PC-3 (cell line): ENCODE measurements around the gene ERBB2. TPM values are rescaled to one million over a fixed set of nuclear protein-coding genes. Genes with fewer than 3 reads are reported as not detected.

Experiments
- ATAC-seq: fragments of 200-7000 bp; cut with Tn5 transposase; 2 replicates; pipeline ENCODE4 v1.9.1; 2020; ENCODE audit warnings: mild to moderate bottlenecking, moderate library complexity
- BruUV-seq: library from RNA; stranded (reverse); fragments of 400-500 nt; replicated peaks from 2 replicates; lab custom pipeline; 2021; lab: Mats Ljungman, UMichigan
- CTCF ChIA-PET: fragments of 300-600 bp; sonication (Branson Sonifier 250); formaldehyde crosslinking; loops from one replicate; lab custom pipeline; 2022; ENCODE audit warnings: antibody characterized with exemption; lab: Charles Lee
- POLR2A ChIA-PET: fragments of 300-600 bp; sonication (Branson Sonifier 250); formaldehyde crosslinking; loops from one replicate; lab custom pipeline; 2022; ENCODE audit warnings: antibody characterized with exemption; ENCODE audit not compliant: unreplicated experiment; lab: Charles Lee
- DNase-seq: peaks from one replicate; pipeline ENCODE4 v3.0.0-alpha.2; 2015
- H2AFZ ChIP-seq: fragments of 300-600 bp; sonication (generic); 2 replicates; pipeline ENCODE4 v1.6.0; 2016; ENCODE audit warnings: antibody characterized with exemption, low read length
- H3F3A ChIP-seq: fragments of 300-600 bp; sonication (generic); one replicate; pipeline ENCODE4 v1.6.0; 2017; ENCODE audit warnings: antibody characterized with exemption, low read length, control low read depth, mild to moderate bottlenecking; ENCODE audit not compliant: unreplicated experiment
- H3K27ac ChIP-seq: fragments of 300-600 bp; sonication (generic); 2 replicates; pipeline ENCODE4 v1.5.1; 2016; ENCODE audit warnings: mild to moderate bottlenecking, low read length
- H3K27me3 ChIP-seq: fragments of 300-600 bp; sonication (generic); 2 replicates; pipeline ENCODE4 v1.6.1; 2016; ENCODE audit warnings: low read length, mixed read lengths
- H3K36me3 ChIP-seq: fragments of 300-600 bp; sonication (generic); 2 replicates; pipeline ENCODE4 v1.6.1; 2016; ENCODE audit warnings: low read depth, mixed run types, low read length, mixed read lengths
- H3K4me1 ChIP-seq: fragments of 300-600 bp; sonication (generic); 2 replicates; pipeline ENCODE4 v1.5.1; 2016; ENCODE audit warnings: low read length; ENCODE audit not compliant: insufficient read depth
- H3K4me2 ChIP-seq: fragments of 300-600 bp; sonication (generic); 2 replicates; pipeline ENCODE4 v1.6.0; 2016; ENCODE audit warnings: low read length
- H3K4me3 ChIP-seq: fragments of 300-600 bp; sonication (generic); 2 replicates; pipeline ENCODE4 v1.5.1; 2016; ENCODE audit warnings: mild to moderate bottlenecking, low read length, mixed read lengths
- H3K79me2 ChIP-seq: fragments of 300-600 bp; sonication (generic); 2 replicates; pipeline ENCODE4 v1.6.1; 2017; ENCODE audit warnings: low read length, mixed read lengths
- H3K9ac ChIP-seq: fragments of 300-600 bp; sonication (generic); 2 replicates; pipeline ENCODE4 v1.6.0; 2016; ENCODE audit warnings: mild to moderate bottlenecking, low read length
- H3K9me2 ChIP-seq: fragments of 300-600 bp; sonication (generic); replicated peaks from 2 replicates; pipeline ENCODE4 v1.6.1; 2016; ENCODE audit warnings: mixed run types, low read length, mixed read lengths
- H3K9me3 ChIP-seq: fragments of 300-600 bp; sonication (generic); 2 replicates; pipeline ENCODE4 v1.6.1; 2016; ENCODE audit warnings: low read length, mixed read lengths
- H4K20me1 ChIP-seq: fragments of 300-600 bp; sonication (generic); 2 replicates; pipeline ENCODE4 v1.6.1; 2016; ENCODE audit warnings: low read length, mixed read lengths
- EZH2 ChIP-seq: fragments of 300-600 bp; sonication (generic); IDR thresholded peaks from one replicate; pipeline ENCODE4 v1.6.1; 2017; ENCODE audit warnings: antibody characterized with exemption, mild to moderate bottlenecking, low read length; ENCODE audit not compliant: unreplicated experiment
- EZH2phosphoT487 ChIP-seq: fragments of 300-600 bp; sonication (generic); IDR thresholded peaks from 2 replicates; pipeline ENCODE4 v1.6.1; 2018; ENCODE audit warnings: mild to moderate bottlenecking, antibody characterized with exemption, low read length, borderline replicate concordance
- intact Hi-C: fragments of 100-400 bp; cut with micrococcal nuclease; formaldehyde crosslinking; loops from 2 replicates; pipeline ENCODE4 v1.9.0; 2023
- total RNA-seq: library from RNA; depleted of rRNA; stranded (reverse); fragments of >200 nt; gene quantifications from 2 replicates; pipeline ENCODE4 v1.2.3, GENCODE V29; 2014
- TF ChIP-seq, protein P1 (sequence below): fragments of 300-600 bp; sonication (generic); conservative IDR thresholded peaks from 2 replicates; pipeline ENCODE4 v1.5.1; 2017; ENCODE audit warnings: antibody characterized with exemption, low read depth, mild to moderate bottlenecking, low read length

The ERBB2 gene
- total RNA-seq, 1 experiment from 2014 or later: 36.2 TPM

DNA sequence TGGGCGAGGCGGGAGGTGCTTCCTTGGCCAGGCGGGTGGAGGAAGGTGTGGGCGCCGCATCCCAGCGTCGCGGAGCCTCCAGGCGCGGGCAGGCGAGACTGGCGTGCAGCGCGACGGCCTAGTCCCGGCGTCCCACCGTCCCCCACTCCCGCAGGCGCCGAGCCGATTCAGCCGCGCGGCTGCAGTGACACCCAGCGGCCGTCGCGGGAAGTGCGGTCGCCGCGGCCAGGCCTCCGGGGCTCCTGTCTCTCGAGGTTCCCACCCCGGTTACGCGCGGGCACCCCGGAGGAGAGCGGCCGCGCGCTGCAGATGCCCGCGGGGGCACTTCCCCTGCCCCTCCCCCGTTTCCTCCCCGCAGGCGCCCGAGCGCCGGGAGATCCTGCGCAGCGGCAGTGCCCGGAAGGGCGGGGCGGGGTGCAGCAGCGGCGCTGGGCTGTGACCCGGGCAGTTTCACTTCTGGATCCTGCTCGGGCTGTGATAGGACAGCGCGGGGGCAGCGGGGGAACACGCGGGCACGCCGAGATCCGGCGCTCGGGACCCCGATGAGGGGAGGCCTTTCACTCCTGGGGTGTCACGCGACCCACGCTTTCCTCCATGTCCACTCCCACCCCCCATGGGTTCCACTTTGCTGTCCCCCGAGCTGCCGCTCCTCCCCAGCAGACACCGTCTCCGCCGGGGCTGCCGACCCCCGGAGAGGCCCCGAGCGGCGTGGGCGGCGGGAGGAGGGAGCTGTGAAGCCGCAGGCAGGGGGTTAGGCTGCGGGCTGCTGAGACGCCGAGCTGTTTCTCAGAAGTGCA lies 54.5 kb downstream of the ERBB2 start:
- Histone ChIP-seq H3K4me1 (peaks cover 6% of the 10 kb centered on the region; the same call in 1 of the 2 replicates), H3K27ac (peak overlapping the region; percentile 43; the same call in 1 of the 2 replicates), H3F3A (no peaks in the 10 kb centered on the region), H3K4me3 (peak overlapping the region; percentile 75), H3K27me3 (no peaks in the 10 kb centered on the region), H3K9me3 (no peaks in the 10 kb centered on the region), H3K36me3 (no peaks in the 10 kb centered on the region), H2AFZ (peak overlapping the region; percentile 91), H3K4me2 (peak overlapping the region; percentile 92), H3K79me2 (no peaks in the 10 kb centered on the region), H4K20me1 (no peaks in the 10 kb centered on the region), H3K9ac (peak overlapping the region; percentile 81), H3K9me2 (no peaks in the 10 kb centered on the region)
- BruUV-seq: no TSS peak
- POLR2A ChIA-PET: interaction anchor here (0.6 kb wide), 1 partner anchor 478 kb away, joined by 3 read pairs; no protein-coding TSS in a partner anchor
- no peak for TF ChIP-seq EZH2phosphoT487
- TF ChIP-seq, protein P1, sequence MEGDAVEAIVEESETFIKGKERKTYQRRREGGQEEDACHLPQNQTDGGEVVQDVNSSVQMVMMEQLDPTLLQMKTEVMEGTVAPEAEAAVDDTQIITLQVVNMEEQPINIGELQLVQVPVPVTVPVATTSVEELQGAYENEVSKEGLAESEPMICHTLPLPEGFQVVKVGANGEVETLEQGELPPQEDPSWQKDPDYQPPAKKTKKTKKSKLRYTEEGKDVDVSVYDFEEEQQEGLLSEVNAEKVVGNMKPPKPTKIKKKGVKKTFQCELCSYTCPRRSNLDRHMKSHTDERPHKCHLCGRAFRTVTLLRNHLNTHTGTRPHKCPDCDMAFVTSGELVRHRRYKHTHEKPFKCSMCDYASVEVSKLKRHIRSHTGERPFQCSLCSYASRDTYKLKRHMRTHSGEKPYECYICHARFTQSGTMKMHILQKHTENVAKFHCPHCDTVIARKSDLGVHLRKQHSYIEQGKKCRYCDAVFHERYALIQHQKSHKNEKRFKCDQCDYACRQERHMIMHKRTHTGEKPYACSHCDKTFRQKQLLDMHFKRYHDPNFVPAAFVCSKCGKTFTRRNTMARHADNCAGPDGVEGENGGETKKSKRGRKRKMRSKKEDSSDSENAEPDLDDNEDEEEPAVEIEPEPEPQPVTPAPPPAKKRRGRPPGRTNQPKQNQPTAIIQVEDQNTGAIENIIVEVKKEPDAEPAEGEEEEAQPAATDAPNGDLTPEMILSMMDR: peak; percentile 67
- no peak for TF ChIP-seq EZH2
- DNase-seq: peak; percentile 89
- ATAC-seq: peak; percentile 92
- intact Hi-C loops: loop anchor here (2.0 to 5.0 kb wide), 2 partner anchors 24 to 132 kb away; partner anchors contain the start of gene MIEN1
- CTCF ChIA-PET: interaction anchor here (0.6 kb wide), 1 partner anchor 128 kb away, joined by 6 read pairs; the partner anchor contains the start of gene PPP1R1B

DNA sequence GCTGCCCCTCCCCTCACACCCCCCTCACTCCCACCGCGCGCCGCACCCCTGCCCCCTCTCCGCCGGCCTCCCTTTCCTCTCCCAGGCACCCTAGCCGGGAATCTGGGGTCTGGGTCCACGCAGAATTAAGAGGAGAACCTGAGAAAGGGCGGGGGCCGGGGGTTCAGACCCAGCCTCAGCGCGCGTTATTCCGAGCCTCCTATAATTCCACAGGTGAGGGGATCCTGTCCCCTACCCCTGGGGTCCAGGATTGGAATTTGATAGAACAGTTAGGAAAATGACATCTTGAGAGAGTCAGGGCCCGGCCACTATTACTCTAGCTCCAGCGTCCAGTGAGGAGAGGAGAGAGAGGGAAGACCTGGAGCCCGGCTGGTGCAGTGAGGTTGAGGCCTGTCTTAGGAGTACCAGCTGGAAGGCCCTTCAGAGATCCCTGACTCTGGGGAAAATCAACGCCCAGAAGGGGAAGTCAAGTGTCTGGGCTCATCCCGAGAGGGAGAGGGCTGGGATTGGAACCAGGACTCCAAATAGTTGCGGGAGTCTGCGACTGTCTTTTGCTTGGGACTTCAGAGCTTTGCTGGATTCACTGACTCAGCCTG lies 55.2 kb downstream of the ERBB2 start:
- Histone ChIP-seq H4K20me1 (no peaks in the 10 kb centered on the region), H3K9me3 (no peaks in the 10 kb centered on the region), H3K36me3 (no peaks in the 10 kb centered on the region), H2AFZ (peak overlapping the region; percentile 86), H3K4me1 (peaks cover 6% of the 10 kb centered on the region; the same call in 1 of the 2 replicates), H3K79me2 (no peaks in the 10 kb centered on the region), H3K9ac (peak overlapping the region; percentile 81), H3K27ac (peak overlapping the region; percentile 26; the same call in 1 of the 2 replicates), H3K9me2 (no peaks in the 10 kb centered on the region), H3K4me3 (peak overlapping the region; percentile 75), H3K4me2 (peak overlapping the region; percentile 92), H3K27me3 (no peaks in the 10 kb centered on the region), H3F3A (no peaks in the 10 kb centered on the region)
- ChIA-PET CTCF (interaction anchor here (0.8 kb wide), 1 partner anchor 36 kb away, joined by 7 read pairs; no protein-coding TSS in a partner anchor), POLR2A (no interaction called here)
- no peak for ATAC-seq
- TF ChIP-seq EZH2 (no peak), EZH2phosphoT487 (no peak)
- TF ChIP-seq, protein P1: no peak
- no peak for DNase-seq
- BruUV-seq: TSS peak; percentile 75
- intact Hi-C loops: loop anchor here (2.0 to 5.0 kb wide), 2 partner anchors 24 to 133 kb away; partner anchors contain the start of gene MIEN1
